G401.6 (cell line): Measurements from ENCODE around the gene GPR107.

Experiments used
- FAIRE-seq: peaks from 2 replicates; lab custom pipeline; 2012; peaks lifted over from hg19 to GRCh38; lab: Jason Lieb, UNC

The GPR107 gene

GRCh38 chr9:130137641-130138081 lies 84.0 kb downstream of the GPR107 start:
- no peak for FAIRE-seq

GRCh38 chr9:130138171-130138653 lies 84.5 kb downstream of the GPR107 start:
- FAIRE-seq: no peak

GRCh38 chr9:130138791-130139190 lies 85.1 kb downstream of the GPR107 start:
- FAIRE-seq: no peak

- no peak for FAIRE-seq
Measured at GRCh38 chr9:130139251-130139650, 85.5 kb downstream of the GPR107 start.

GRCh38 chr9:130140706-130141105 lies 87.0 kb downstream of the GPR107 start:
- no peak for FAIRE-seq

GRCh38 chr9:130142056-130142455 lies 88.3 kb downstream of the GPR107 start:
- no peak for FAIRE-seq

- no peak for FAIRE-seq
Measured at GRCh38 chr9:130142641-130143040, 88.9 kb downstream of the GPR107 start.

- FAIRE-seq: no peak
Measured at GRCh38 chr9:130143279-130143893, 89.7 kb downstream of the GPR107 start.

- no peak for FAIRE-seq
Measured at GRCh38 chr9:130143958-130144366, 90.3 kb downstream of the GPR107 start.

- FAIRE-seq: no peak
Measured at GRCh38 chr9:130144703-130145102, 91.0 kb downstream of the GPR107 start.

- no peak for FAIRE-seq
Measured at GRCh38 chr9:130145658-130146057, 92.0 kb downstream of the GPR107 start.

- no peak for FAIRE-seq
Measured at GRCh38 chr9:130147198-130147597, 93.5 kb downstream of the GPR107 start.

GRCh38 chr9:130147910-130148309 lies 94.2 kb downstream of the GPR107 start:
- FAIRE-seq: no peak

GRCh38 chr9:130149031-130149430 lies 95.3 kb downstream of the GPR107 start:
- no peak for FAIRE-seq

- no peak for FAIRE-seq
Measured at GRCh38 chr9:130149654-130150286, 96.1 kb downstream of the GPR107 start.

GRCh38 chr9:130150779-130151382 lies 97.2 kb downstream of the GPR107 start:
- no peak for FAIRE-seq

- FAIRE-seq: no peak
Measured at GRCh38 chr9:130154816-130155215, 101.1 kb downstream of the GPR107 start.

- FAIRE-seq: no peak
Measured at GRCh38 chr9:130155647-130156046, 101.9 kb downstream of the GPR107 start.

- no peak for FAIRE-seq
Measured at GRCh38 chr9:130156672-130157071, 103.0 kb downstream of the GPR107 start.

- FAIRE-seq: no peak
Measured at GRCh38 chr9:130157079-130157478, 103.4 kb downstream of the GPR107 start.

GRCh38 chr9:130158001-130158400 lies 104.3 kb downstream of the GPR107 start:
- FAIRE-seq: no peak

GRCh38 chr9:130159057-130159456 lies 105.4 kb downstream of the GPR107 start:
- FAIRE-seq: no peak

- no peak for FAIRE-seq
Measured at GRCh38 chr9:130159915-130160670, 106.4 kb downstream of the GPR107 start.
